ENCODE data around the gene OR5H1. TPM values are rescaled to one million over a fixed set of nuclear protein-coding genes. Genes with fewer than 3 reads are reported as not detected.

OR5H1 gene
- total RNA-seq, 1 experiment from 2014 or later = not detected

DNA sequence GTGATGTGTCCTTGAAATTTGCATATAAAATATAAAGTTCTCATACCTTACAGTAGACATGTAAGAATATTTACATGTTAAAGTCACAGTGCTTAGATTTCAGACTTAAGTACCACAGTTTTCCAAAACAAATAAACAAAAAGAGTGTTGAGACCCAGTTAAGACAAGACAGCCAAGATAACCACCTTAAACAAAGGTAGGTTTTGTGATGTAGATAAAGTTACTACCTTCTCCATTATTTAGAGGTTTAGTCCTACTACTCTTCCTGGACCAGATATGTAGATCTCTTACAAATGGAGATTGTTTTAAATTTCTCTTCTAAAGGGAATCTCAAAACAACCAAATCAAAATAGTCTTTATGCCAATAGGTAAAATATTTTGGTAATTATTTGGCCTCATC, 51.7 kb downstream of the OR5H1 start:
- Histone ChIP-seq H4K91ac (ENCODE audit: insufficient read length, low read depth, low read length) (no peak overlapping the region), H3K14ac (ENCODE audit: insufficient read depth, low read length) (no peak overlapping the region), H3K23me2 (ENCODE audit: insufficient read length, low read depth, low read length, poor library complexity, severe bottlenecking) (no peaks in the 10 kb centered on the region), H2BK20ac (ENCODE audit: low read depth, low read length, poor library complexity, severe bottlenecking) (no peak overlapping the region), H4K8ac (replicated peaks; ENCODE audit: insufficient read length, low read depth, low read length) (no peak overlapping the region), H3T11ph (ENCODE audit: low read length) (no peak overlapping the region), H2BK12ac (ENCODE audit: insufficient read length, low read depth, low read length) (no peak overlapping the region), H3K27ac (ENCODE audit: insufficient read length, low read depth, low read length) (no peak overlapping the region), H2AFZ (ENCODE audit: low read length) (no peak overlapping the region), H3K27me3 (ENCODE audit: insufficient read depth, low read length) (no peaks in the 10 kb centered on the region), H3K4ac (ENCODE audit: low read depth, low read length) (no peak overlapping the region), H3K79me1 (ENCODE audit: insufficient read depth, low read depth, low read length, poor library complexity, severe bottlenecking) (no peaks in the 10 kb centered on the region), H3K56ac (ENCODE audit: insufficient read length, low read depth, low read length) (no peak overlapping the region), H4K20me1 (ENCODE audit: control insufficient read depth, insufficient read depth, insufficient read length) (no peaks in the 10 kb centered on the region), H2AK5ac (ENCODE audit: insufficient read length, low read length) (no peak overlapping the region), H2BK120ac (ENCODE audit: low read depth, low read length, poor library complexity, severe bottlenecking) (no peak overlapping the region), H3K79me2 (ENCODE audit: insufficient read depth, low read length) (no peaks in the 10 kb centered on the region), H3K4me1 (ENCODE audit: insufficient read depth, low read length) (peaks cover 3% of the 10 kb centered on the region; the same call in 1 of the 2 replicates), H3K9ac (ENCODE audit: extremely low read depth, insufficient read length, low read length) (no peak overlapping the region), H2BK5ac (ENCODE audit: insufficient read length, low read length) (no peak overlapping the region), H3K23ac (ENCODE audit: insufficient read length, low read depth, low read length) (no peak overlapping the region), H2BK15ac (ENCODE audit: low read depth, low read length) (no peak overlapping the region), H3K4me2 (ENCODE audit: insufficient read depth, insufficient read length, low read length) (no peak overlapping the region), H3K9me3 (ENCODE audit: control insufficient read depth, low read depth, low read length) (no peaks in the 10 kb centered on the region), H3K18ac (ENCODE audit: insufficient read length, low read depth, low read length) (no peak overlapping the region), H4K5ac (ENCODE audit: insufficient read length, low read depth, low read length) (no peak overlapping the region)
- Mint-ChIP-seq H3K27ac (peak overlapping the region in 2 of 3 experiments; percentile 66 to 95; a peak in 5 of 7 replicates), H3K4me1 (peaks cover 24 to 31% of the 10 kb centered on the region in 2 experiments), H3K36me3 (ENCODE audit: insufficient read depth in 1 of 3, low read depth in 3 of 3) (peaks cover 4 to 9% (median 9%) of the 10 kb centered on the region in 3 experiments; a peak in 6 of 7 replicates), H3K27me3 (ENCODE audit: low read depth) (no peaks in the 10 kb centered on the region), H3K9me3 (peaks cover 5 to 9% of the 10 kb centered on the region in 2 experiments; a peak in 4 of 5 replicates), H3K4me3 (no peak overlapping the region)
- TF ChIP-seq, protein P1, sequence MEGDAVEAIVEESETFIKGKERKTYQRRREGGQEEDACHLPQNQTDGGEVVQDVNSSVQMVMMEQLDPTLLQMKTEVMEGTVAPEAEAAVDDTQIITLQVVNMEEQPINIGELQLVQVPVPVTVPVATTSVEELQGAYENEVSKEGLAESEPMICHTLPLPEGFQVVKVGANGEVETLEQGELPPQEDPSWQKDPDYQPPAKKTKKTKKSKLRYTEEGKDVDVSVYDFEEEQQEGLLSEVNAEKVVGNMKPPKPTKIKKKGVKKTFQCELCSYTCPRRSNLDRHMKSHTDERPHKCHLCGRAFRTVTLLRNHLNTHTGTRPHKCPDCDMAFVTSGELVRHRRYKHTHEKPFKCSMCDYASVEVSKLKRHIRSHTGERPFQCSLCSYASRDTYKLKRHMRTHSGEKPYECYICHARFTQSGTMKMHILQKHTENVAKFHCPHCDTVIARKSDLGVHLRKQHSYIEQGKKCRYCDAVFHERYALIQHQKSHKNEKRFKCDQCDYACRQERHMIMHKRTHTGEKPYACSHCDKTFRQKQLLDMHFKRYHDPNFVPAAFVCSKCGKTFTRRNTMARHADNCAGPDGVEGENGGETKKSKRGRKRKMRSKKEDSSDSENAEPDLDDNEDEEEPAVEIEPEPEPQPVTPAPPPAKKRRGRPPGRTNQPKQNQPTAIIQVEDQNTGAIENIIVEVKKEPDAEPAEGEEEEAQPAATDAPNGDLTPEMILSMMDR (conservative IDR thresholded peaks at IDR 0.05) = no peak
- DNase-seq = no peak
